HG03045 (cell line): ENCODE data around the gene EEF1AKMT3.
A peak's percentile ranks its signal among the peaks of the same experiment; 100 is the strongest.

Source experiments
- ATAC-seq: cut with Tn5 transposase; IDR thresholded peaks from one replicate; pipeline ENCODE4 v1.9.1; 2021; ENCODE audit warnings: mild to moderate bottlenecking, moderate library complexity; ENCODE audit not compliant: unreplicated experiment

EEF1AKMT3 gene

DNA sequence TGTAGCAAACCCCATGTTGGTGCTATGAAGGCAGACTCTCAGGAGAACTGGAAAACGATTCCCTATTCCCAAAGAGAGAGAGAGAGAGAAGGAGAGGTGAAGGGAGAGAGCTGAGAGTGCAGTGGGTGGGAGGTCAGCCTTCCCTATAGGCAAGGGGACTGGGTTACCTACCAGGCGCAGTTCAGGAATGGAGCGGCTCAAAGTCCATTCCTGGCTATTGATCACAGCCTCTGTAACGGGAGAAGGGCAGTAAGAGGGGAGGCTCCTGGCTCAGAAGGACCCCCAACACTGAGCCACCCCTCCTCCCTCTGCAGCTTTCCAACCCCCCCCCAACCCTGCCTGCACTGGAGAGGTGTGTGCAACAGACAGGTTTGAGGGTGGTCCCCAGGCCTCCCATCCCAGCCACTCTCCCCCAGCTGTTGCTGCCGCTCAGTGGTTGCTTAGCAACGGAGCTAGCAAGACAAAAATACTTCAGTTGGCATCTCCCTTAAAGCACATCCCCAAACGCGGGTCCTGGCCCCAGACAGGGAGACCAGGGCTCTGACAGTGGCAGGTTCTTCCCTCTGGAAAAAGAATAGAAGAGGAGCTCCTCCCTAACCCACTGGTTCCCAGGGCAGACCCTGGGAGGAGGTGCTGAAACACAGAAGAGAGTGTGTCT is 37.1 kb upstream of the EEF1AKMT3 start:
- no peak for ATAC-seq

DNA sequence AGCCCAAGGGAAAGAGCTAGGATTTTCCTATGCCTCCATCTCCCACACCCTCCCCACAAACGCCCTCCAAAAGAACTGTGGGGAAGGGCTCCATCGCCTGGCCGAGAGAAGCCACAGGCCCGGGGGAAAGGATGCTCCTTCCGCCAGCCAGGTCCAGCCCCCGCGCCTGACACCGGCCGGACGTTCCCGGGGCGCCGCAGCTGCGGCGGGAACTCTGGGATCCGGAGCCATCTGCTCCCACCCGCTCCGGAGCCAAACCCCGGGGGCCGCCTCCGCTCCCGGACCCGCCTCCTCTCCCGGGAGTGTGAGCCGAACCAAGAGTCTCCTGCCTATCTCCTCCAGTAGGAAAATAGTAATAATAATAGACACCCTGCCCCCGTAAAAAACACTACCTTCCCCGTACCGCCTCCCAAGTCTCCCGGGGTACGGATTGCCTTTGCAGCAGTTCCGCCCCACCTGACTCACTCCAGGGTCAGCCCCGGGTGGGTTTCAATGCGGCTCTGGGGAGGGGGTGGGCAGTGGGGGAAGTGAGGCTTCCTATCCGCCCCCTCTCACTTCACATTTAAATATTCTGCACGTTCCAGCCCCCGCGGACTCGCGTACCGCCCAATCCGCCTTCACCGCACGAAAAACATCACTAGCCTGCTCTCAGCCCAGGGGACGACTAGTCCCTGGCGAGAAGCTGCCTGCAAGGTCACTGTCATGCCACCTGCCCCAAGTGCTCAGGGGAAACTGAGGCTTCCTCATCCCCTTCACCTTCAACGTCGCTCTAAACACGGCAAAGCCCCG is 36.3 kb upstream of the EEF1AKMT3 start:
- ATAC-seq, result no peak

DNA sequence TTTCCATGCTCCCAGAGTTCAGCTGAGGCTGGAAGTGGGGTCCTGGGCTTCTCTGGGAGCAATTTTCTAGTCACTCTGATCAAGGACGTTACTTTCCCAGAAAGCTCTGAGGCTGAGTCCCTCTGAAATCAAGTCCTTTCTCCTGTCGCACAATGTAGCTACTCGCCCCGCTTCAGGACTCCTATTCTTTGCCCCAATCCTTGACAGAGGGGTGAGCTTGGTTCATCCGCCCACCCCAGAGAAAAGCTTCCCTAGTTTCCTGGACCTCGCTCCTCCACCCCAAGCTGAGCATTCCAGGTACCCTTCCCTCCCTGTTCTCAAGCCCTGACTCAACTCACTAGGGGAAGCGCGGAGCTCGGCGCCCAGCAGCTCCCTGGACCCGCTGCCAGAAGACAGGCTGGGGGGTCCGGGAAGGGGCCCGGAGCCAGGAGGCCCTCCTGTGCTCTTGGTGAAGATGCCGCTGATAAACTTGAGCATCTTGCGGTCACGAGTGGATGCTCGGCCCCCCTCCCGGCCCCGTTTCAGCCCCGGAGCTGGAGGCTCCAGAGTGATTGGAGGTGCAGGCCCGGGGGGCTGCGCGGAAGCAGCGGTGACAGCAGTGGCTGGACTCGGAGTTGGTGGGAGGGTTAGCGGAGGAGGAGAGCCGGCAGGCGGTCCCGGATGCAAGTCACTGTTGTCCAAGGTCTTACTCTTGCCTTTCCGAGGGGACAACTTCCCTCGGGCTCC is 35.5 kb upstream of the EEF1AKMT3 start:
- ATAC-seq, result no peak

DNA sequence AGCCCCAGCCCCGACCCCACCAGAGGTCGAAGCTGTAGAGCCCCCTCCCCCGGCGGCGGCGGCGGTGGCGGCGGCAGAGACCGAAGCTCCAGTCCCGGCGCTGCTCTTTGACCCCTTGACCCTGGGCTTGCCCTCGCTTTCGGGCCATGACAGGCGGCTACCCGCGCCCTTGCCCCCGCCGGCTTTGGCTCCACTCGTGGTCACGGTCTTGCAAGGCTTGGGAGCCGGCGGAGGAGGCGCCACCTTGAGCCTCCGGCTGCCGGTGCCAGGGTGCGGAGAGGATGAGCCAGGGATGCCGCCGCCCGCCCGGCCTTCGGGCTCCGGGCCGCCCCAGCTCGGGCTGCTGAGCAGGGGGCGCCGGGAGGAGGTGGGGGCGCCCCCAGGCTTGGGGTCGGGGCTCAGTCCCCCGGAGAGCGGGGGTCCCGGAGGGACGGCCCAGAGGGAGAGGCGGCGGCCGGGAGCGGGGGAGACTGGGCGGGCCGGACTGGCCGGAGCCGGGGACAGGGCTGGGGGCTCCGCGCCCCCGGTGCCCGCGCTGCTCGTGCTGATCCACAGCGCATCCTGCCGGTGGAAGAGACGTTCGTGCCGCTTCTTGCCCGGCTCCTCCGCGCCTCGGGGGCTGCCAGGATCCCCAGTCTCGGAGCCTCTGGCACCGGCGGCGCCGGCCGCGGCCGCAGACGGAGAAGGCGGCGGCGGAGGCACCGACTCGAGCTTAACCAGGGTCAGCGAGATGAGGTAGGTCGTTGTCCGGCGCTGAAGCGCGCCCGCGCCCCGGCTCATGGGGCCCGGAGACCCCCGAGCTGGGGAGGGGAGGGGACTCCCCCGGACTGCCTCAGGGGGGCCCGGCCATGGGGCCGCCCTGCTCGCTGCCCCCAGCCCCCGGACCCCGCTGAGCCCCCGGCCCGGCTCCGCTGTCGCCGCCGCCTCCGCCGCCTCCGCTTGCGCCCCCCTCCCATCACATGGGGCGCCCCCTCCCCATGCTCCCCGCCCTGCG is 34.6 kb upstream of the EEF1AKMT3 start:
- no peak for ATAC-seq

DNA sequence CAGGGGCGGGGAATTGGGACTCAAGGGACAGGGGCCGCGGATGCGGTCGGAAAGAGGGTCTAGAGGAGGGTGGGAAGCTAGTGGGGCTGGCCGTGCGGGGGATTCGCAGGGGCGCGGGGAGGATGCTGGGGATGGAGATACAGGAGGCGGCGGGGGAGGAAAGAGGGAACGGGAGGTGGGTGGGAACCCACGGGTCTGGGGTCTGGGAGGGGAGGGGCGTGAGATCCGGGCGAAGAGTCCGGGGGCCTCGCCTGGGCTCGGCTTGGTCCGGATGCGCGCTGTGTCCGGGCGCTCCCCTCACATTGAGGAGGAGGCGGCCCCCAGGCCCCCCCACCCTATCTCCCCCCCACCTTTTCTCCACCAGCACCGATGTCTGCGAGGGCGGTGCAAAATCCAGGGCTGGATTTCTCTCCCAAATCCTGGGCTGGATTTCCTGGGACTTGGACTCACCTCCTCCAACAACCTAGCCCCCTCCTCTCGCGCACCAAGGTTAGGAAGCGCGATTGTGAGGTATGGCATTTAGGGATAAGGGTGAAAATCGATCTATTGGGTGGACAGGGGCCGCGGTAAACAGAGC is 33.7 kb upstream of the EEF1AKMT3 start, which contains the start of gene AGAP2:
AGAP2 (minus strand) TSS at position 82 of the 577 bp plus-strand sequence. CDS start 496 bp downstream, outside the sequence.
- ATAC-seq, result no peak

DNA sequence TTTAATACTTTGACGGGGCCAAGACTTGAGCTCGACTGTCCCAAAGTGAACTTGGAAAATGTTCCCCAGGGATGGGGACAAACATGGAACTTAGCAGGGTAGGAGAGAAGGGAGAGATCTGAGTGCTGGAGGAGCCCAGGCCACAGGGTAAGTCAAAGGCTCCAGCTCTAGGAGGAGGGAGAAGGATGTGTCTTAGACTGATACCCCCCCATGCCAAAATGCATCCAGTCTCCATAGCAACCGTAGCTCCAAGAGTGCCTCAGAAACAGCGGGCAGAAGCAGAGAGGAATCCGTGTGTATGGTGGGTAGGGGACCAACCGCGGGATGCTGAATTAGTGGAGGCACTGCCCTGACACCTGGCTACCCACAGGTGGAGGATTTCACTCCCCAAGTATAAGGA is 33.0 kb upstream of the EEF1AKMT3 start:
- ATAC-seq, result no peak

DNA sequence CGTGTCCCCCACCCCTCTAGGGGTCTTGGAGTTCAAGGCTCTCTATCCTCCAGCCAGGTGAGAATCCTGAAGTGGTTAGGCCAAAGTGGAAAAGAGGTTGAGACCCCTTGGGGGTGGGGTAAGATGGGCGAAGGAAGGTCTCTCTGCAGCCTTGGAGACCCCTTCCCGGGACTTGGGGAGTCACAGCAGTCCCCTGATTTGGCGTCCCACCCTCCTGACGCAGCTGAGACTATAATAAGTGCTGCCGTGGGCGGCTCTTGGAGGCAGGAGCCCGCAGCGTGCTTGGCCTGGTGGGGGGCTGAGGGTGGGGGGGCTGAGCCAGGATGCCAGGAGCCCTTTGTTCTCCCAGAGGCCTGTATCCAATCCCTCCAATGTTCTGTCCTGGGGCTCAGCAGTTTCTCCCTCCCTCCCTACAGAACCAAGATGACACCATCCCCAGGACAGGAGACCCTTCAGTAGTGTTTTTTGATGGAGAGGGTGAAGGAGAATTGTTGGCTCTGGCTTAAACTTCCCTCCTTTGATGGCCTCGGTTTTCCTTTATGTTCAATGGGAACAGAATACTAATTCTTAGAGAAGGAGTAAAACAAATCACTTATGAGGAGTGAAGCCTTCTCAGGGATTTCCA is 32.4 kb upstream of the EEF1AKMT3 start:
- no peak for ATAC-seq

DNA sequence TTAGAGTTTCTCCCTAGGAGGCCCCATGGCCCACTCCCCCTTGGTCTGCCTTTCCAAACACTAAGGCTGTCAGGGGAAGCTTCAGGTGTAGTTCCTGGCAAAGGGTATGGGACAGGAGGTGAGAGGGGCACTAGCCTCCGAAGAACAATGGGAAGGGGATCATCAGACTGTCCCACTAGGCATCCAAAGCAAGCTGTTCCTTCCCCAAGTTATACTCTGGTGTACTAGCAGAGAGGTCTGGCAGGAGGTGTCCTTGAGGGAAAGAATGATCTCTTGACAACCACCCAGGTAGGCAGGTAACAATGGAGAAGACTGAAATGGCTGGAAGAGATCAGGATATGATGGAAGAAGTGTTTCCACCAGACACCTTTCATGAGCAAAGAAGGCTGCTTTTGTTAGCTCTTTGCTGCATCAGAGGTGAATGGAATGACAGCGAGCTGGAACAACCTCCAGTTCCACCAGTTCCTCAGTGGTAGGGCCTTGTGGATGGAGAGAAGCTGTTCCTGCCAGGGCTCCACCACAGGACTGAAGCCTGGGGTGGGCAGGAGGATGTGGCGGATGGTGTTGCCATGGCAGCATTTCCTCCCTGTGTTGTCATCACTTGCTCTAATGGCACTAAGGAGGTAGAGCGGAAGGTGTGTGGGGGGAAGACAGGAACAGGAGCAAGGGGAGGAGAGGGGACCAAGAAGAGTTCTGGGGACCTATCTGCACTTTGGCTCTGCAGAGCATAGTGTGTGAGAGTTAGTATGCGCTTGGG is 31.6 kb upstream of the EEF1AKMT3 start:
- no peak for ATAC-seq

DNA sequence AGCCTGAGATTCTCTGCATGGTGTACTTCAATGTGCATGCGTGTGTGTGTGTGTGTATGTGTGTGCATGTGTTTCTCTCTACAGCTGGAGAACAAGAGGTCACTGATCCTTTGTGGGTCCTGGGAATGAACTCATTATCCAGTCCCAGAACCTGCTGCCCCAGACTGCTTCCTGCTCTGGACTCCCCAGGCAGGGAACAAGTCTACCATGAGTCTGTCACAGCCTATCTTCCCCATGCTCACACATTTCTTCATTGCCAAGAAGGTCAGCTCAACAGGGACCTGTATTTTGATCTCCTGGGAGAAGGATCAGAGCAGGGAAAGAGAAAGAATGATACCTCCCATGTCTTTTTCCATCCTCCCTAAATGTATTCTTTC is 31.0 kb upstream of the EEF1AKMT3 start:
- no peak for ATAC-seq

DNA sequence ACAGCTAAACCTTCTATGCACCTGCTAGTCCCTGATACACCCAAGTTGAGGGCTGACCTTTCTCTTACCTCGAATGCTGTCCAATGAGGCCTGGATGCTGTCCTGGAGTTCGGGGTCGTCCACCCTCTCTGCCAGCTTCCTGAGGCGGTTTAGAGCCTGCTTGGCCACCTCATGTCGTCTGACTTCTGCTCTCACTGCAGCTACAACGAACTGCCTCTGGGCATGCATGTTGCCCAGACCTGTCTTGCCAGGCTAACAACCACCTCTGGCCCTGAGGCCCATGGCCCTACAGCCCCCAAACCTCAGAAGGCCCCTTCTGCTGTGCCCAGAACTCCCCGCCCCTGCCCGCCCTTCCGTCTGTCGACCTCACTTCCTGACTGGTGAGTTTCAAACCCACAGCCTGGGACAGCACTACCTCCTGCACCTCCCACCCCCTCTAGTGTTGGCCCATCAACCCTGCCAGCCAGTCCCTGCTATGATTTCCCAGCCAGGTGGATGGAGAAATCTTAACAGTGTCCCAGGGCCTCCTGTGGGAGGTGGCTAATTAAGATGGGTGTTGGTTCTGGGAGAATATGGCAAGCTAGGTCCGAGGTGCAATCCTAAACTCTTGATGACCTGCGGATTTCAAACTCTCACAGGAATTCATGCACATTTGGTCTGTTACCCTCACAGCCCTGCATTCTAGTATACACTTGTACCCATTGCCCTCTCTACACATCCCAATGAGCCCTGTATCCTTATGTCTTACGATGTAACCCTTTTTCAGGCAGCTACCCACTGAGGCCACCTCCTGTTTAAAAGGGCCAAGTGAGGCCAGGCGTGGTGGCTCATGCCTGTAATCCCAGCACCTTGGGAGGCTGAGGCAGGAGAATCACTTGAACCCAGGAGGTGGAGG is 30.3 kb upstream of the EEF1AKMT3 start:
- peak; percentile 50 for ATAC-seq

DNA sequence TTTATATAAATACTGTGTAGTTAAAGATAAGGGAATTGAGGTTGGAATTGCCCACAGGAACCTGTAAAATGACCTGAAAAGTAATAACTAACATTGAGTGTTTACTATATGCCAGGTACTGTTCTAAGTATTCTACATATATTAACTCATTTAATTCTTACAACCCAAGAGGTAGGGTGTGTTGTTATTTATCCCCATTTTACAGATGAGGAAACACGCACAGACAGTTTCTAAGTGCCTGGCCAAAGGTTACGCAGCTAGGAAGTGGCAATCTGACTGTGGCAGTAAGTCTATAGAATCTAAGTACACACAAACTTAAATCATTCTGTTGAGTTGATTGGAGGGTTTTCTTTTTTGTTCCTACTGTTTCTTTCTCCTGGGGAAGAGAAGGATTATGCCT is 28.6 kb upstream of the EEF1AKMT3 start:
- ATAC-seq, result no peak

DNA sequence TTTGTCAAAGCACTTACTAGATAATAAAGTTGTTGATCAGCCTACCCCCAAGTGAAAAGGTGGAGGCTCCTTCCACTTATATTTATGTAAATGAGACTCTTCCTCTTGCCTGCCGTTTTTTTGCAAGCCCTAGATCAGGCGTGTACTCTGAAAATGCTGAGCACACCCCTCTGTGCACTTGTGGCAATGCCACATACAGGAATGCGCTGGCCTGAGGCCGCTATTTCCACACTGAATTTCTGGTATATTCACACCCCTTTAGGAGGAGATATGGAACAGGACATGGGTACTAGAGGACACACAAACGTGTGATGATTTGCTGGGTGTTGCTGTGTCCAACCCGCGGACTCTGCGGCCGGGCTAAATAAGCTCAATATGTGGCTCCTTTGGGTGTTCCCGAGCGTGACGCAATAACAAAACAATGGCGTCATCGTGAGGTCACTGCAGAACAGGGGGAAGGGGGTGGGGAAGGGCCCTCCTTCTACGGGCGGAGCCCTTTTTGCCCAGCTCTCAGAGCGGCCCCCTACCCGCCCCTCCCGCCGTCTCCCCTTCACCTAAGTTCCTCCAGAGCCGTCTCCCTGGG is 28.1 kb upstream of the EEF1AKMT3 start:
- peak; percentile 27 for ATAC-seq

DNA sequence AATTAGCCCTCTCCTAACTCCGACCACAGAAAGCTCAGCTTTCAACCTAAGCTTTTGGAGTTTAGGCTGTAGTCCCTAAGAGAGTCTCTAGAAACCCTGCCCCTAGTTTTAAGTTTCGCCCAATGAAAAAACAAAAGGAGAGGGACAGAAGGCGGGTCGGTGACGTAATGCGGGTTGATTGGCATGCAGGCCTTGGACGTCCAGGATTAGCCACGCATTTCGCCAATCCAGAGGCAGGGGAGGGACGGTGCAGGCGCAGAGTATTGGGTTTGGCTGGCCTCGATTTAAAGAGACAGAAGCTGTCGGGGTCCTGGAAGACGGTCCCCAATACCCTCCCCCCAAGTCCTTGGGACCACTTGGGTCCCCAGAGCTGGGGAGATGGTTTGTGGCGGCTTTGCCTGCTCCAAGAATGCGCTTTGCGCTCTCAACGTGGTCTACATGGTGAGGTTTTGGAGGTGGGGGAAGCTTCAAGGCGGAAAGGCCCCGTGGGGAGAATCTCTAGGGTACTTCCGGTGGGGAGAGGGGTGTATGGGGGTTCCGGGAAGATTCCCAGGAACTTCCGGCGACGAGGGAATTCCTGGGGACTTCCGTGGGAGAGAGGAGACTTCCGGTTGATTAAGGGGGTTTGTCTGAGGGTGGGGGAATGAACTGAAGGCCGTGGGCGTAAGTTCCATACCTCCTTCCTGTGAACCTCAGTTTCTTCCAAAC is 27.5 kb upstream of the EEF1AKMT3 start, which contains the start of gene TSPAN31:
TSPAN31 (plus strand) TSS at position 263 of the 708 bp plus-strand sequence; CDS start at position 379, 116 bp downstream.
- ATAC-seq, result peak; percentile 88

DNA sequence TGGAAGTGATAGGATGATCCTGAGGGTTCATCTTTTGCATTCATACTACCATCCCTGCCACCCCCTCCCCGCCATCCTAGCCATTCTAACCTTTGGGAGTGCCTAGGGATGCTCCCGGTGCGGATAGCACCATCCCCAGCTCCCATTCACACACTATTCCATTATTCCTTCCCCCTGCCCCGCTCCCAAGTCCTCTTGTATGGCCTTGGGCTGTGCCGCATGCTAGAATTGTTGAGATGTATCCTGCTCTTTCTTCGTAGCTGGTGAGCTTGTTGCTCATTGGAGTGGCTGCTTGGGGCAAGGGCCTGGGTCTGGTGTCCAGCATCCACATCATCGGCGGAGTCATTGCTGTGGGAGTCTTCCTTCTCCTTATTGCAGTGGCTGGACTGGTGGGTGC is 26.9 kb upstream of the EEF1AKMT3 start:
- no peak for ATAC-seq

DNA sequence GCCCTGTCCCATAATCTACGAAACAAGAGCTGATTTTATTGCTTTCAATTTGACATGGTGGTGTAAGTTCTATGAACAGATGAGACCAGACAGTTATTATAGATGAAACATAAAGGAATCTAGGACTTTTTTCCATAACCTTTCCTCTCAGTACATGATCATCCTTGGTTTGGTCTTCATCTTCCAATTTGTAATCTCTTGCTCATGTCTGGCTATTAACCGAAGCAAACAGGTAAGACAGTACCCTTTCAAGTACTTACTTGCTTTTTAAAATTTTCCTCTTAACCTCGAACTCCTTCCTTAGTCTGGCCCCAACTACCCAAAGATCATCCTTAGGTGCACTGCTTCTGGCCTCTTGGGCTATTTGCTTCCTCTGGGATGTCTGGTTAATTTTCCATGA is 26.4 kb upstream of the EEF1AKMT3 start:
- ATAC-seq, result no peak

DNA sequence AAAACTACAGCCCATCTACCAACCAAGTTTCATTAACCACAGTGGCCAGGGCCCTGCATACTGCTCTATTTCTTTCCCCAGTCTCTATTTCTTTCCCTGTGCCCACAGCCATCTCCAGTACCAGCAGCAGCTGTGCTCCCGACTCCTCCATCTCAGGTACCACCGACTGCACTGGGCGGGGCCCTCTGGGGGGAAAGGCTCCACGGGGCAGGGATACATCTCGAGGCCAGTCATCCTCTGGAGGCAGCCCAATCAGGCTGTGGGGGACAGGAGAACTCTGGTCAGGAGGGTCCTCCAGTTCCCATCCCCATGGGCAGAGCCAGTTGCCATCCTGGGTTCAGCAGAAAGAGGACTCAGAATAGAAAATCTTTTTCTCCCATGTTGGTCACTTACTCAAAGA is 23.4 kb upstream of the EEF1AKMT3 start:
- ATAC-seq, result no peak
